Measurements from ENCODE around the gene KY. TPM values are rescaled to one million over a fixed set of nuclear protein-coding genes. Genes with fewer than 3 reads are reported as not detected.
A peak's percentile ranks its signal among the peaks of the same experiment; 100 is the strongest.
"Not testable (repeated sequence)": the region's sequence is repeated elsewhere in the genome, so short reads cannot be mapped to it uniquely, and the experiment has no call there.

KY gene
- total RNA-seq, 2 experiments from 2014 or later, result not detected

- no peaks in the 10 kb centered on the region for H3K36me3 ChIP-seq (ENCODE audit: insufficient read depth, low read length)
- H3K27me3 Mint-ChIP-seq, result peaks cover 15% of the 10 kb centered on the region
- intact Hi-C loops (cut with DNase I, micrococcal nuclease), result no loop called here
- H3K36me3 Mint-ChIP-seq (ENCODE audit: low read depth), result no peaks in the 10 kb centered on the region
- no peak overlapping the region for H3K27ac Mint-ChIP-seq
- H3K9me3 Mint-ChIP-seq, result no peaks in the 10 kb centered on the region
- no peak overlapping the region for H3K4me3 ChIP-seq (ENCODE audit: low read length)
- ChIA-PET POLR2A (no interaction called here), CTCF (no interaction called here)
- no peaks in the 10 kb centered on the region for H3K27me3 ChIP-seq (ENCODE audit: control insufficient read depth in 1 of 2, insufficient read depth in 2 of 2, low read length in 2 of 2)
- peaks cover 6% of the 10 kb centered on the region for H3K4me1 ChIP-seq (ENCODE audit: insufficient read depth, low read length)
- TF ChIP-seq CTCF (IDR thresholded peaks at IDR 0.05), result no peak
- peak in 1 of 14 experiments; percentile 10 for DNase-seq
- no peak overlapping the region for H3K4me3 Mint-ChIP-seq
- ATAC-seq (ENCODE audit: poor library complexity), result no peak
- H3K9me3 ChIP-seq (ENCODE audit: control insufficient read depth in 1 of 2, insufficient read depth in 1 of 2, low read length in 2 of 2), result no peaks in the 10 kb centered on the region
- no peak overlapping the region for H3K27ac ChIP-seq (ENCODE audit: low read depth in 1 of 2, low read length in 2 of 2)
- peaks cover 7% of the 10 kb centered on the region for H3K4me1 Mint-ChIP-seq (ENCODE audit: low read depth)
Measured at GRCh38 chr3:134598763-134599545, 51.9 kb downstream of the KY start.

DNA sequence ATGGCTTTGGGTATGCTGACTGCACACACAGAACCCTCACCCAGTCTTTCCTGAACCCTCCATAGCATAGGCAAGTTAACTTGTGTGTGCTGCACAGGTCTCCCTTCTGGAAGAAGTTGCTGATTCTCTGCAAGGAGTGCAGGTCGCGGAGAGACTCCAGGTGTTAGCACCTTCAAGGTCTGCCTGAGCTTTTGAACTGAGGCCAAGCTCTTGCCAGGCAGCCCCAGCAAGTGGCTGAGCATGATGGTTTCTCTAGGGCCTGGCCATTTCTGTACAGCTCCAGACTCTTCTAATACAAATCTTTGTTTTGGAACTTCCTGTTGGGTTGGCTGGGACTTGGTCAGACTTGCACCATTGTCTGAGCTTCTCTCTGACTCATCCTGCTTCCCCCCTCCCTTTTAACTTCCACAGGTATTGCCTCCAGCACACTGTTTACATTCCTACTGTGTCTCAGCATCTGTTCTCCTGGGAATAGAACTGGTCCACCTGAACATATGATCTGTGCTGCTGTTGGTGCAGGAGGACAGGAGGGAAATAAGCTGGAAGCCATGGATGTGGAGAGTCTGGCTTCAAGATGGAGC is 53.3 kb downstream of the KY start:
- DNase-seq (no peak), ATAC-seq (ENCODE audit: poor library complexity) (no peak)
- POLR2A ChIA-PET, result no interaction called here
- TF ChIP-seq CTCF (IDR thresholded peaks at IDR 0.05), result no peak
- no peaks in the 10 kb centered on the region for H3K36me3 Mint-ChIP-seq (ENCODE audit: low read depth)
- H3K4me1 Mint-ChIP-seq (ENCODE audit: low read depth), result peaks cover 7% of the 10 kb centered on the region
- intact Hi-C loops (cut with DNase I, micrococcal nuclease), result no loop called here
- Histone ChIP-seq H3K9me3 (ENCODE audit: control insufficient read depth in 1 of 2, insufficient read depth in 1 of 2, low read length in 2 of 2) (no peaks in the 10 kb centered on the region), H3K36me3 (ENCODE audit: insufficient read depth, low read length) (no peaks in the 10 kb centered on the region), H3K4me3 (ENCODE audit: low read length) (no peak overlapping the region), H3K4me1 (ENCODE audit: insufficient read depth, low read length) (peaks cover 6% of the 10 kb centered on the region), H3K27ac (ENCODE audit: low read depth in 1 of 2, low read length in 2 of 2) (no peak overlapping the region), H3K27me3 (ENCODE audit: control insufficient read depth in 1 of 2, insufficient read depth in 2 of 2, low read length in 2 of 2) (no peaks in the 10 kb centered on the region)
- no peak overlapping the region for H3K27ac Mint-ChIP-seq
- CTCF ChIA-PET, result interaction anchor here (1.2 kb wide), 1 partner anchor 13 kb away, joined by 3 read pairs; no protein-coding TSS in a partner anchor
- no peak overlapping the region for H3K4me3 Mint-ChIP-seq
- H3K27me3 Mint-ChIP-seq, result peaks cover 15% of the 10 kb centered on the region
- H3K9me3 Mint-ChIP-seq, result no peaks in the 10 kb centered on the region

DNA sequence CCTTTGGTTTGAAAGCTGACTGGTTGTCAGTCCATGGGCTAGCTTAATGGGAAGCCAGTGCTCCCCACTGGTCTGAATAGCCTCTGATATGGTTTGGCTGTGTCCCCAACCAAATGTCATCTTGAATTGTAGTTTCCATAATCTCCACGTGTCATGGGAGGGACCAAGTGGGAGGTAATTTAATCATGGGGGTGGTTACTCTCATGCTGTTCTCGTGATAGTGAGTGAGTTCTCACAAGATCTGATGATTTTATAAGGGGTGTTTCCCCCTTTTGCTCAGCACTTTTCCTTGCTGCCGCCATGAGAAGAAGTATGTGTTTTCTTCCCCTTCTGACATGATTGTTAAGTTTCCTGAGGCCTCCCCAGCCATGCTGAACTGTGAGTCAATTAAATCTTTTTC is 55.8 kb downstream of the KY start:
- H3K27ac ChIP-seq (ENCODE audit: low read depth in 1 of 2, low read length in 2 of 2); H3K4me3 ChIP-seq (ENCODE audit: low read length); ATAC-seq (ENCODE audit: poor library complexity); H3K4me3 Mint-ChIP-seq; H3K9me3 ChIP-seq (ENCODE audit: control insufficient read depth in 1 of 2, insufficient read depth in 1 of 2, low read length in 2 of 2); H3K36me3 ChIP-seq (ENCODE audit: insufficient read depth, low read length); H3K27ac Mint-ChIP-seq; DNase-seq; H3K36me3 Mint-ChIP-seq (ENCODE audit: low read depth); intact Hi-C loops (cut with DNase I, micrococcal nuclease); H3K4me1 Mint-ChIP-seq (ENCODE audit: low read depth); H3K27me3 ChIP-seq (ENCODE audit: control insufficient read depth in 1 of 2, insufficient read depth in 2 of 2, low read length in 2 of 2); H3K9me3 Mint-ChIP-seq; H3K27me3 Mint-ChIP-seq; H3K4me1 ChIP-seq (ENCODE audit: insufficient read depth, low read length); CTCF ChIA-PET; POLR2A ChIA-PET: not testable (repeated sequence)

Measured in CD4-positive, alpha-beta T cell (primary cell).